ENCODE measurements around the gene DPM3.
A peak's percentile ranks its signal among the peaks of the same experiment; 100 is the strongest.
"Not testable (repeated sequence)": the region's sequence is repeated elsewhere in the genome, so short reads cannot be mapped to it uniquely, and the experiment has no call there.

The DPM3 gene, protein sequence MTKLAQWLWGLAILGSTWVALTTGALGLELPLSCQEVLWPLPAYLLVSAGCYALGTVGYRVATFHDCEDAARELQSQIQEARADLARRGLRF

DNA sequence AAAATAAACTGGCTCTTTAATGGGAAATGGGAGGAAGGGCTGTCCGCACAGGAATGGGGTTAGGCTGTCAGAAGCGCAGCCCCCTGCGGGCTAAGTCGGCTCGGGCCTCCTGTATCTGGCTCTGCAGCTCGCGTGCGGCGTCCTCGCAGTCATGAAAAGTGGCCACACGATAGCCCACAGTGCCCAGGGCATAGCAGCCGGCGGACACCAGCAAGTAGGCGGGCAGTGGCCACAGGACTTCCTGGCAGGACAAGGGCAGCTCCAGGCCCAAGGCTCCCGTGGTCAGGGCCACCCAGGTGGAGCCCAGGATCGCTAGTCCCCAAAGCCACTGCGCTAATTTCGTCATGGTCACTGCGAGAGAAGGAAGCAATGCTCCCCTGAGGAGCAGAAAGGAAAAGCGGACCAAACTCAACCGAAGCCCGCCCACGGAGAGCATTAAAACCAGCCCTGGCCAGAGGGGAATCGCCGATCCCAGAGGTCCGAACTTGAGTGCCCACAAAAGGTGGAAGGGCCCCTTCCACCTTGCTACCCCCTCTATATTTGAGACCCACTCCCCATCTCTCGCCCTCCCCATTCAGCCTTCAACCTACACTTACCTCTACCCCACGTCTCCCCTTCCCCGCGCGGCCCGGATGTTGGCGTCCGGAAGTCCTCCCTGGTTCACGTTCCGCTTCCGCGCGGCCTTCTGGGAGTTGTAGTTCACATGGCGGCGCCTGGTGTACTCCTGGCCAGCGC is at the start of gene DPM3:
DPM3 (minus strand) TSS at position 637 of the 735 bp plus-strand sequence; CDS start at position 346, 291 bp downstream.
- DNase-seq (ENCODE audit: low read depth) = peak; percentile 86

DNA sequence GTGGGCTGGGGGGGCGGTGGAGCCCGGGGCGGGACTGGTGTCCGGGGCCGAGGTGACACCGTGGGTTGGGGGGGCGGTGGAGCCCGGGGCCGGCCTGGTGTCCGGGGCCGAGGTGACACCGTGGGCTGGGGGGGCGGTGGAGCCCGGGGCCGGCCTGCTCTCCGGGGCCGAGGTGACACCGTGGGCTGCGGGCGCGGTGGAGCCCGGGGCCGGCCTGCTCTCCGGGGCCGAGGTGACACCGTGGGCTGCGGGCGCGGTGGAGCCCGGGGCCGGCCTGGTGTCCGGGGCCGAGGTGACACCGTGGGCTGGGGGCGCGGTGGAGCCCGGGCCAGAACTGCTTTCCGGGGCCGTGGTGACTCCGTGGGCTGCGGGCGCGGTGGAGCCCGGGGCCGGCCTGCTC is 49.6 kb upstream of the DPM3 start:
- DNase-seq (ENCODE audit: low read depth) = not testable (repeated sequence)

DNA sequence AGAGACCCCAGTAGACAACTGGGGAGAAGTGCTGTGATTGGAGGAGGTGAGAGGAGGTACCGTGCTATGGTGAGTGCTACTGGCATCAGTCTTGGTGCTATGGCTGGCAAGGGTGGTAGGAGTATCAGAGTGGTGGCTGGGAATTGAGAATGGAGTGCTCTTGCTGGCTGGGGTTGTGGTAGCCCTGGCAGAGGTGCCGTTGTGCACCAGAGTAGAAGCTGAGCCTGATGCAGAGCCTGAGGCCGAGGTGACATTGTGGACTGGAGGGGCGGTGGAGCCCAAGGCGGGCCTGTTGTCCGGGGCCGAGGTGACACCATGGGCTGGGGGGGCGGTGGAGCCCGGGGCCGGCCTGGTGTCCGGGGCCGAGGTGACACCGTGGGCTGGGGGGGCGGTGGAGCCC is 47.9 kb upstream of the DPM3 start:
- DNase-seq (ENCODE audit: low read depth) = no peak

DNA sequence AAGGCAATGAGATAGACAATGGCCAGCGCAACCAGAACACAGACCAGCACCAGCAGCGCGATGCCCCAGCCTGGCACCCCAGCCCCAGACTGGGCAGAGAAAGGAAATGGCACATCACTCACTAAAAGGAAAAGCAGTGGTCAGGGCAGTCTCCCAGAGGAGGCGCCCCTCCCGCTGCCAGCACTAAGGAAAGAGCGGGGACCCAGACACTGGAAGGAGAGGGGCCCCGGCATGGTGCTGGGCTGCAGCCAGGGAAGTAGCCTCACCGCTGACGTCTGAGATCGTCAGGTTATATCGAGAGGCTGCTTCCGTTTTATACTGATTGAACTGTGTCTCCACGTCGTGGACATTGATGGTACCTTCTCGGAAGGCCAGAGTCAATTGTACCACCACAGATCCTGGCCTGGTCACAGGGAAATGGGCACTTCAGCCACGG is 47.1 kb upstream of the DPM3 start:
- DNase-seq (ENCODE audit: low read depth) = no peak

DNA sequence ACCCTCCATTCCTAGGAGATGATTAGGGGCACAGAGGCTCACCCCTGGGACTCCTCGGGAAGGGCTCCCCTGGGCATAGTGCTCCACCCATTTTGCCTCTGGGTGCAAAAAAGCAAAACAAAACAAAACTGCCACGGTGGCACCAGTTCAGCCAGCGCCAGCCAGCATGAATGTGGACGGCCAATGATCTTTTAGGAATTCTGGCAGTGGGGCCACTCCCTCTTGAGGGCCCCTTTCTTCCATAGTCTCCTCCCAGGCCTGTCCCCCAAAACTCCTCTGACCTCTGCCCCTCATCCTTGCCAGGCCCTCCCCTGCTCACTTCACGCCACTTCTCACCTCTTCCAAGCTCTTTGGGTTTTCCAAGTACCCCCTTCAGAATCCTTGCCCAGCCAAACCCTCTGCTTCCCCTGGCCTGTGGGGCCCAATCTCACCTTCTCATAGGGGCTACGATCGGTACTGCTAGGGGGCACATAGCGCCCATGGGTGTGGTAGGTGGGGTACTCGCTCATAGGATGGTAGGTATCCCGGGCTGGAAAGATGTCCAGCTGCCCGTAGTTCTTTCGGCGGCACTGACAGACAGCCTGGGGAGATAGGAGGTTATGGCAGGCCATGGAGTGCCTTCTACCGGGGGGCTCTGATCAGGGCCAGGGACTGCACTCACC is 46.6 kb upstream of the DPM3 start:
- DNase-seq (ENCODE audit: low read depth) = no peak

DNA sequence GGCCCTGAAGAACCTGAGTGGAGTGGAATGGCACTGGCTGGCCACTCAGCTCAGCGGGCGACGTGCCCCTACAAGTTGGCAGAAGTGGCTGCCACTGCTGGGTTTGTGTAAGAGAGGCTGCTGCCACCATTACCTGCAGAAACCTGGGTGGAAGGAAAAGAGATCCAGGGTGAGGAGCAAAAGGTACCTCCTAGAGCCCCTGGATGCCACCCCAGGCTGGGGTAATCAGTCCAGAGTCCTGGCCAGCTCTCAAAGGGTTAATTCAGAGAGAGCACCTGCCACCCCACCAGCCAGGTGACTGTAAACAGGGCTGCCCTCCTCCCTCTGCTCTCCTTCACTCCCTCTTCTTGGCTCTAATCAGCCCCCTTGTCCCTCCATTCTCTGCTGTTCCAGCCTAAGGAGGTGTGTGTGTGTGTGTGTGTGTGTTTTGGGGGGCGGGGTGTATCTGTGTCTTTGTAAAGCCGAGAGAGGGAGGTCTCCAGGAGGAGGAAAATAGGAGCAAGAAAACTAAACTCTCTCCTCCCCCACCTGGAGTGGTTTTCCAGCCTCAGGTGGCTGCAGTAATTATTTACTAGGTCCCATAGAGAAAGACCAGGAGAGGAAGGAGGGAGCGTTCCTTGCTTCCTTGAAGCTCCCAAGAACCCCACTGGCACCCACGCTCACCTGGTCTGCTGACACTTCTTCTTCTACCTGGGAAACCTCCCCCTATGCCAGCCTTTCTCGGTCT is 45.9 kb upstream of the DPM3 start:
- no peak for DNase-seq (ENCODE audit: low read depth)

DNA sequence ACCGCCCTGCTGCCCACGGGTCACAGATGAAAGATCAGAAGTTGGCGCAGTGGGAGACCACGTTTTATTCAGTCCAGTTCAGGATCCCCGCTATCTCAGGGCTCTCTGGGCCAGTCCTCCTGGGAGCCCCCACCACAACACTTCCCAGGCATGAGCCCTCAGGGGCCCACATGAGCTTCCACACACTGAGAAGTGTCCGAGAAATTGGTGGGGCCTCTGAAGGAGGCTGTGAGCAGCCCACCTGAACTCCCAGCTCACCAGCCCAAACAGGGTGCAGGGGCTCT is 45.4 kb upstream of the DPM3 start:
- DNase-seq (ENCODE audit: low read depth) = no peak

DNA sequence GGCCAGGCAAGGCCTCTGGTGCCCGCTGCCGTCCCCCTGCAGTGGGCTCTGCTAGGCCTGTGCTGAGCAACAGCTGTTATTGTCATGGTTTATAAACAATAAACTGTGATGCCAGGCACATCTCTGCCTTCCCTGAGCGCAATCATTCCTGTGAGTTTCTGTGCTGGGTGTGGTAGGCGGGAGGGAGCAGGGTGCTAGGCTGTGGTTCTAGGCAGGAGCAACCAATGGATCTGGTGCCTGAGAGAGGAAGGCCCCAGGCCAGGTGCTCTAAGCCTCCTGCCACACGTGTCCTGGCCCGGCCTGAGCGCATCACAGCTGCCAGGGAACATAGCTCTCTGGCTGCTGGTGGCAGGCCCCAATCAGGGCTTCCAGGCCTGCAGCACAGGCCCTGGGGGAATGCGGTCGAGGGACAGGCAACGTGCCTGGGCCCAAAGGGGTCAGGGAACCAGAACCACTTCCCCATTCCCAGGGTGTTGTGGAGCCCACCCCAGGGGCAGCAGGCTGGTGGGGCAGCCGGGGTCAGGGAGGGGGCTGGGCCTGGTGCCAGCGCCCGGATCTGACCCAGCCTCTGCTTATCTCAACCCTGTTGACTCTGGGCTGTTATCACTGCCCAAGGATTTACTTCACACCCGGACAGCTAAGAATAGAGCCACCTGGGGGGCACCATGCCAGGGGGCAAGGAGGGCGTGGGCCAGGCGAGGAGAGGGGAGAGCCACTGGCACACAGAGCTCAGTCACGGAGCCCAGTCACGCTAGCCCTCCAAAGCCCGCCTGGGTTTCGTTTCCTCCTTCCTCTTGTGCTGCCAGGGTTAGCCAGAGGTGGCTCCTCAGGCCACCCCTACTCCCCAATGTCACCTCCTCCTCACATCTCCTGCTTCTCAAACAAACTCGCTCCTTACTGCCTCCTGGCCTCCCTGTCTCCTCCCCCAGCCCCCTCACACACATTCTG is 44.8 kb upstream of the DPM3 start:
- no peak for DNase-seq (ENCODE audit: low read depth)

DNA sequence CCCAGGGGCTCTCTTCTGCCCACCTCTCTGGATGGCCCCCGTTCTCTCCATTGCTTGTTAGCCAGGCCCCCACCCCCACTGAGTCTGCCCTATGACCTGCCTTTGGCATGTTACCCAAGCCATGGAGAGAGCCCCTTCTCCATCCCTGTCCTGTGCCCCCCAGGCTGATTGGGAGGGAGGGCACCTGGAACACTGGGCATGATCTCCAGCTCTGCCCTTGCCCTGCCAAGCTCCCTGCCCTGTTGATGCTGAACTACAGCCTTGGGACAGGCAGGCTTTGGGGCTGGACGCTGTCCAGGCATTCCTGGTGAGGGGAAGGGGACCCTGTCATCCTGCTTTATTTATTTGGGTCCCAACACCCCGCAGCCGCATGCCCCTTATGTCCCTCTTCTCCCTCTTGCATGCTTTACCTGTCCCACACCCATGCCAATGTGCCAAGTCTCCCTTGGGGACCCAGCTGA is 44.0 kb upstream of the DPM3 start:
- no peak for DNase-seq (ENCODE audit: low read depth)

DNA sequence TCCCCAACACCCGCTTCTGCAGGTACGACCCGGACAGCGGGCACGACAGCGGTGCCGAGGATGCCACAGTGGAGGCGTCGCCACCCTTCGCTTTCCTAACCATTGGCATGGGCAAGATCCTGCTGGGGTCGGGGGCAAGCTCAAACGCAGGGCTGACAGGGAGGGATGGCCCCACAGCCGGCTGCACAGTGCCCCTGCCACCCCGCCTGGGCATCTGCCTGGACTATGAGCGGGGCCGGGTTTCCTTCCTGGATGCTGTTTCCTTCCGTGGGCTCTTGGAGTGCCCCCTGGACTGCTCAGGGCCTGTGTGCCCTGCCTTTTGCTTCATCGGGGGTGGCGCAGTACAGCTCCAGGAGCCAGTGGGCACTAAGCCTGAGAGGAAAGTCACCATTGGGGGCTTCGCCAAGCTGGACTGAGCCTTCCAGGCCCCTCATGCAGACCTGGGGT is 43.5 kb upstream of the DPM3 start:
- no peak for DNase-seq (ENCODE audit: low read depth)

DNA sequence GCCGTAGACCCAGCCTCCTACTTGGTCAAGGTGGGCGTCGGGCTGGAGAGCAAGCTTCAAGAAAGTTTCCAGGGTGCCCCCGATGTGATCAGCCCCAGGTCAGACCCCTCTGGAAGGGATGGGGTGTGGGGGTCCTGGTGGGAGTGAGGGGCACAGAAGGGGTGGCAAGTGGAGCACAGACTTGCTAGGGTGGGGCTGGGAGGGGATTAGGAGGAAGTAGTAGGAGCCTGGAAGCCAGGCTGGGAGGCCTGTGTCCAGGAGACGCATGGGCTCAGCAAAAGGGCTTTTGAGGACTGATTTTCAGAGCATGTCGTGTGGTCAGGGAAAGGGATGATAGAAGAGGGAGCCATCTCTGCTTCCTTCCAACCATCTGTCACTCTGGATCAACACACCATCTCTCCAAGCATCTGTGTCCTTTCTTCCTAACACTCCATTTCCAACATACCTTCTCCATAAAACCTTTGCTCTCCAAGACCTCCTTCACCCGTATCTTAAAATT is 41.8 kb upstream of the DPM3 start:
- DNase-seq (ENCODE audit: low read depth) = no peak

DNA sequence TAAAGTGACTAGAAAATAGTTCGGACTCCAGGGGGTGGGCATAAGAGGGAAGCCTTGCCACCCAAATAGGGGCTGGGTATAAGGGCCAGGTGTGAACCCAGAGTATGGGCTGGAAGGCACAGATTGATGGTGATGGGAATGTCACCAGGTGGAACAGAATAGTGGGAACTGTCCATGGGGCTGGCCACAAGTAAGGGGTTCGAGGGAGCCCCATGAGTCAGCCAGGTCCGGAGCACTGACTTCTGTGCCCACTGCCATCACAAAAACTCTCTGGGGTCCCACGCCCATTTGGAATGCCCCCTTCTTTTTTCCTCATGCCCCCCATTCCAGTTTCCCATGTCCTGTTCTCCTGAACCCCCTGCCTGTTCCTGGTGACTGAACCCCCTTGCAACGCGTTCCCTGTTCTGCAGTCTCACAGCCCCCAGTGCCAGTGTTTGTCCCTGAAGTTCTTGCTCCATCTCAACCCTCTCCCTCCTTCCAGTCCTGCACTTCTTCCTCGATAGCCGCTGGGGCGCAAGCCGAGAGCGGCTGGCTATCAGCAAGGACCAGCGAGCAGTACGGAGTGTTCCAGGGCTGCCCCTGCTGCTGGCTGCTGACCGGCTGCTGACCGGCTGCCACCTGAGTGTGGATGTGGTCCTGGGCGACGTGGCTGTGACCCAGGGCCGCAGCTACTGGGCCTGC is 41.2 kb upstream of the DPM3 start:
- no peak for DNase-seq (ENCODE audit: low read depth)

DNA sequence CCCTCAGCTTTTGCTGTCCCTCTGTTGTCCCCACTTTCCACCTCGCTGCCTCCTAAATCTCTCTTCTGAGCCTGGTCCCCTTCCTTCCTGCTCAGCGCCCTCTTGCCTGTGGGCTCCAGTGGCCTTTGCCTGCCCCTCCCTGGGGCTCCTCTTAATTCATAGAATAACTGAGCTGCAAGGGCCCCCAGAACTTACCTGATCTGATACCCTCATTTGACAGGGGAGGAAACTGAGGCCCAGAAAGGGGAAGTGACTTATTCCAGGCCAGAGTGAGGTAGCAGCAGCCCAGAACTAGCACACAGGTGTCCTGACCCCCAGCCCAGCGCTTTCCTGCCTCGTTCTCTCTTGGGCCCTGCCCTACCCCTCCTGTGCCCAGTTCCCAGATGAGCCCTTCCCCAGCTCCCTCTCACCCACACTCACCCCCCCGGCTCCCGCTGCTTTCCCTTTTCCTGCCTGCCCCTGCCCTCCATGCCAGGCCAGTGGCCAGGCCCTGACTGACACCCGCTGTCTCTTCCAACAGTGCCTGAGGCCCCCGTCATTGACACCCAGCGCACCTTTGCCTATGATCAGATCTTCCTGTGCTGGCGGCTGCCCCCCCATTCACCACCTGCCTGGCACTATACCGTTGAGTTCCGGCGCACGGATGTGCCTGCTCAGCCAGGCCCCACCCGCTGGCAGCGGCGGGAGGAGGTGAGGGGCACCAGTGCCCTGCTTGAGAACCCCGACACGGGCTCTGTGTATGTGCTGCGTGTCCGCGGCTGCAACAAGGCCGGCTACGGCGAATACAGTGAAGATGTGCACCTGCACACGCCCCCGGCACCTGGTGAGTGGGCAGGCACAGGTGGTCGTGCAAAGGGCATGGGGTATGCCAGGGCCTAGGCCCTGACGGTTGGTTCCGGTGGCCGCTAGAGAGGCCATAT is 39.0 kb upstream of the DPM3 start:
- DNase-seq (ENCODE audit: low read depth) = no peak

DNA sequence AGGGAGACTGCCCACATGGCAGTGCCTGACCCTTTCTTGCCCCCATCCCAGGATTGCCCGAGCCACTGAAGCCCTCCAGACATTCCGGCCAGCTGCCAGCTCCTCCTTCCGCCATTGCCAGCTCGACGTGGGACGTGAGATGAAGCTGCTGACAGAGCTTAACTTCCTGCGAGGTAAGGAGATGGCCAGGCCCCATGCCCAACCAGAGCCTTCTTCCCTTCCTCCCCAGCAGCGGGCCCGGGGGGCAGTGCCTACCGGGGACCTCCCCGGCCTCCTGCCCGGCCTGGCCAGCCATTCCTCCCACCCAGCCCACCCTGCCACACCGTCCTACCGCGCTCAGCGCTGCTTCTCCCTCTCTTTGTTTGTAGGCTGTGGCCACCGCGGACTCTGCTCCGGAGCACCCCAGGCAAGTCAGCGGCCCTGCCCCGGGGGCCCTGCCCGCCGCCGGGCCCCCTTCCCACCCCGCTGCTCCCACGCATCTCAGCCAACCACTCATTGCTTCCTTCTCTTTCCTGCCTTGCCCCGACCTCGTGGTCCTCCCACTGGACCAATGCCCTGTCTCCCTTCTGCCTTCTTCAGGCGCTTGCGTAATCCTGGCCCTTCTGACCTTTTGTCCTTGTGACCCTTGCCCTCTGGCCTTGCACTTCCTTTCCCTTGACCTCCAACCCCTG is 38.2 kb upstream of the DPM3 start:
- no peak for DNase-seq (ENCODE audit: low read depth)

DNA sequence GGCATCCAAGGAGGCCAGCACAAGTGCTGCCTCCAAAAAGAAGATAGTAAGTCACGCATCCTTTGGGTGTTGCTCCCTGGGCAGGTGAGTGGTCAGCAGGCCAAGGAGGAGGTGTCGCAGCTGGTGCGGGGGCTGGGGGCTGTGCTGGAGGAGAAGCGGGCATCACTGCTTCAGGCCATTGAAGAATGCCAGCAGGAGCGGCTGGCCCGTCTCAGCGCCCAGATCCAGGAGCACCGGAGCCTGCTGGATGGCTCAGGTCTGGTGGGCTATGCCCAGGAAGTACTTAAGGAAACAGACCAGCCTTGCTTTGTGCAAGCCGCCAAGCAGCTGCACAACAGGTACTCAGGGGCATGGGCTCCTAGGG is 37.6 kb upstream of the DPM3 start:
- no peak for DNase-seq (ENCODE audit: low read depth)

DNA sequence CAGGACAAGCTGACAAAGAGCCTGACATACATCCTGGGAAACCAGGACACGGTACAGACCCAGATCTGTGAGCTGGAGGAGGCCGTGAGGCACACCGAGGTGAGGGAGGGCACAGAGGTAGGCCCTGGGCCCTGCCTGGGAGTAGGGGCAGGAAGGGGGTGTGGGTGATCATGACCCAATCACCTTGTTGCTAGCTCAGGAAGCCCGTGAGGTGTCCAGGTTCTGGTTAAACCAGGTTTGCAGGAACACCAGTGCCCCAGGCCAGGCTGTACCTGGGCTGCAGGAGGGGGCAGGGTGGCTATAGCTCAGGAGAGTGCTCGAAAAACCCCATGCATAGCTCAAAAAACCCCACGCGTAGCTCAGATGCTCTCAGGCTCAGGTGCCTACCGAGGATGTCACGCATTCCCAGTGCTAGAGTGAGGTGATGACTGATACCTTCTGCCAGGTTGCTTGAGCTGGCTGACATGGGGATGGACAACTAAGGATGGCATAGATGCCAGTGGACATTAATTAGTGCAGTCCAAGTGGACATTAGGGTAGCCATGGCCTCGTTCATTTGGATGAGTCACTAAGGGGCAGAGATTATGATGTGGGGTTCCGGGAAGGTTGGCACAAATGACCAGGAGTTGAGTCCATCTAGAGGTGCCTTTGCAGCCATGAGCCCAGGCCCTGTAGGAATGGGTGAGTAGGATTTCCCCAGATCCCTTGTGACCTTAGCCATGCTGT is 37.0 kb upstream of the DPM3 start:
- no peak for DNase-seq (ENCODE audit: low read depth)

DNA sequence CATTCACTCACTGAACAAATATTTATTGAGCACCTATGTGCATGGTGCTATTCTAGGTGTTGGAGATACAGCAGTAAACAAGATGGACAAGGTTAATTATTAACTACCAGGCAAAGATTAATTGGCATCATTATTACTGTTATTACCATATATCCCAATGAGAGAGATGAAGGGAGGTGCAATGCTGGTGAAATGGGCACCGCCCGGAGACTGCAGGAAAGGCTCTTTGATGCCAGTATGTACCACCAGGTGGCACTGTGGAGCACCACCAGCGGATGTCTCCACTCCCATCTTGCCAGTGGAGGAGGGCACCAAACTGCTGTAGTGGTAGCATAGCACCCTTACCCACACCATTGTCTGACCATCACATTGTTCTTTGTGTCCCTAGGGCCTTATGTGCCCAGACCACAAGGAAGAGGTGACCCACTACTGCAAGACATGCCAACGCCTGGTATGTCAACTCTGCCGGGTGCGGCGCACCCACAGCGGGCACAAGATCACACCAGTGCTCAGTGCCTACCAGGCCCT is 36.3 kb upstream of the DPM3 start:
- DNase-seq (ENCODE audit: low read depth) = peak; percentile 88

DNA sequence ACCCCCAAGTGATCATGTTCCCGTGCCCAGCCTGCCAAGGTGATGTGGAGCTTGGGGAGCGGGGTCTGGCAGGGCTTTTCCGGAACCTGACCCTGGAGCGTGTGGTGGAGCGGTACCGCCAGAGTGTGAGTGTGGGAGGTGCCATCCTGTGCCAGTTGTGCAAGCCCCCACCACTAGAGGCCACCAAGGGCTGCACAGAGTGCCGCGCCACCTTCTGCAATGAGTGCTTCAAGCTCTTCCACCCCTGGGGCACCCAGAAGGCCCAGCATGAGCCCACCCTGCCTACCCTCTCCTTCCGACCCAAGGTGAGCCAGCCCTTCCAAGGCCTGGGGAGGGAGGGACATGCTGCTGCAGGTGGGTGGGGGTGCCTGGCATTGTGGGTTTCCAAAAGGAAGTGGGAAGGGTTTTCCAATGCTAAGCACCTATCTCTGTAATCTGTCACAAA is 35.6 kb upstream of the DPM3 start:
- no peak for DNase-seq (ENCODE audit: low read depth)
